ENCODE results near the gene SLC25A22. TPM values are rescaled to one million over a fixed set of nuclear protein-coding genes. Genes with fewer than 3 reads are reported as not detected.
A peak's percentile ranks its signal among the peaks of the same experiment; 100 is the strongest.

The SLC25A22 gene
- polyA plus RNA-seq, 1 experiment = 25.5 TPM

DNA sequence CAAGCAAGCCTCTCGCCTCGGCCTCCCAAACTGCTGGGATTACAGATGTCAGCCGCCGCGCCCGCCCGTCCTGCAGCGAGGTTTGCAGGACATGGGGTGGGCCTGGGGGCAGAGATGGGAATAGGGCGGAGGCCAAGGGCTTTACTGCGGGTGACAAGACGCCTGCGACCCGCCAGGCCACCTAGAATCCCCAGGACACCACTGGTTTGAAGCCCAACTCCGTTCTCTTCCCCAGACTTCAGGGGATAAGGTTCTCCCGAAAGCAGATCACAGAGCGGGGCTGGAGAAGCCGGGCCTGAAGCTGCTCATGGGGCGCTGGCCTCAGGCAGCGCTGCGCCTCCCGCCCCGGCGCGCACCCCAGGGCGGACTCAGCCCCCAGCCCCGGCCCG, 43.9 kb upstream of the SLC25A22 start:
- no peak for DNase-seq (ENCODE audit: low read depth)
- Histone ChIP-seq H3K36me3 (ENCODE audit: control insufficient read depth, insufficient read depth, low read length) (peaks cover 38% of the 10 kb centered on the region), H3K27me3 (ENCODE audit: control insufficient read depth, insufficient read depth, low read length) (no peaks in the 10 kb centered on the region), H3K4me3 (ENCODE audit: low read depth, low read length) (peak overlapping the region; percentile 96)
- ChIA-PET CTCF (interaction anchor here (1.2 kb wide), 1 partner anchor 210 kb away, joined by 3 read pairs; no protein-coding TSS in a partner anchor), POLR2A (interaction anchor here (0.7 kb wide), 1 partner anchor 38 kb away, joined by 5 read pairs; no protein-coding TSS in a partner anchor)
- TF ChIP-seq, protein P1, sequence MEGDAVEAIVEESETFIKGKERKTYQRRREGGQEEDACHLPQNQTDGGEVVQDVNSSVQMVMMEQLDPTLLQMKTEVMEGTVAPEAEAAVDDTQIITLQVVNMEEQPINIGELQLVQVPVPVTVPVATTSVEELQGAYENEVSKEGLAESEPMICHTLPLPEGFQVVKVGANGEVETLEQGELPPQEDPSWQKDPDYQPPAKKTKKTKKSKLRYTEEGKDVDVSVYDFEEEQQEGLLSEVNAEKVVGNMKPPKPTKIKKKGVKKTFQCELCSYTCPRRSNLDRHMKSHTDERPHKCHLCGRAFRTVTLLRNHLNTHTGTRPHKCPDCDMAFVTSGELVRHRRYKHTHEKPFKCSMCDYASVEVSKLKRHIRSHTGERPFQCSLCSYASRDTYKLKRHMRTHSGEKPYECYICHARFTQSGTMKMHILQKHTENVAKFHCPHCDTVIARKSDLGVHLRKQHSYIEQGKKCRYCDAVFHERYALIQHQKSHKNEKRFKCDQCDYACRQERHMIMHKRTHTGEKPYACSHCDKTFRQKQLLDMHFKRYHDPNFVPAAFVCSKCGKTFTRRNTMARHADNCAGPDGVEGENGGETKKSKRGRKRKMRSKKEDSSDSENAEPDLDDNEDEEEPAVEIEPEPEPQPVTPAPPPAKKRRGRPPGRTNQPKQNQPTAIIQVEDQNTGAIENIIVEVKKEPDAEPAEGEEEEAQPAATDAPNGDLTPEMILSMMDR (IDR thresholded peaks at IDR 0.05; ENCODE audit: insufficient read depth, low read depth, low read length) = no peak

DNA sequence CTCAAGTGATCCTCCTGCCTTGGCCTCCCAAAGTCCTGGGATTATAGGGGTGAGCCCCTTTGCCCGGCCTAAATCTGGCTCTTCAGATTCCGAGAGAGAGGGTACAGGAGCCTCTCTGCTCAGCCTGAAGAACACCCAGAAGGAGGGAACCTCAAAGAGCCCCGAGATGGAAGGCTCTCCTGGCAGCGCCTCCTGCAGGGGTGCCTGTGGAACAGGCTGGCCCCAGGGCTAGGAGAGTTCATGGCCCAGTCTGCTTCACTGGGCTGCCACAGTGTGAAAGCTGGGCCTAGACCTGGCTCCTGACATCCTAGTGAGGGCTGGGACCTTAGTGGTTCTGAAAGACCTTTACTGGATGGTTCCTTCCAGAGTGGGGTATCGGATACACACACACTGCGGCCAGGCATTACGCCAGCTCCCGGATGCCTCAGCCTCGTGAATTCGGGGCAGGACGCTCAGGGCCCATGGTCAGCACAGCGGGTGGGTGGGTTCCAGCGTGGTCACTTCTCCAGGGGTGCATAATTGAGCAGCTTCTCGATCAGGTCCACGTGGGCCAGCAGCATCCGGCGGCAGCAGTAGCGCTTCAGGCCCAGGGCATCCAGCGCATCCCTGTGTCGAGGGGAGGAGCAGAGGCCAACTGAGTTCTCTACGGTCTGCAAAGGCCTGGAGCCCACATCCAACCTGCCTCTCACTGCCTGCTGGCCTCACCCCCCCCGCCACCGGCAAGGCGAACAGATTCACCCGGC, 42.0 kb upstream of the SLC25A22 start:
- Histone ChIP-seq H3K36me3 (ENCODE audit: control insufficient read depth, insufficient read depth, low read length) (peaks cover 46% of the 10 kb centered on the region), H3K27me3 (ENCODE audit: control insufficient read depth, insufficient read depth, low read length) (no peaks in the 10 kb centered on the region), H3K4me3 (ENCODE audit: low read depth, low read length) (0 out of 2 replicates have a peak overlapping the region, but pooled peaks have one; percentile 3)
- CTCF ChIA-PET = interaction anchor here (0.6 to 1.8 kb wide), 5 partner anchors 10 to 58 kb away, joined by 3 to 8 read pairs (median 3); no protein-coding TSS in a partner anchor
- no peak for DNase-seq (ENCODE audit: low read depth)
- POLR2A ChIA-PET = interaction anchor here (0.7 kb wide), 1 partner anchor 44 kb away, joined by 3 read pairs; no protein-coding TSS in a partner anchor
- TF ChIP-seq, protein P1 (IDR thresholded peaks at IDR 0.05; ENCODE audit: insufficient read depth, low read depth, low read length) = peak; percentile 47

DNA sequence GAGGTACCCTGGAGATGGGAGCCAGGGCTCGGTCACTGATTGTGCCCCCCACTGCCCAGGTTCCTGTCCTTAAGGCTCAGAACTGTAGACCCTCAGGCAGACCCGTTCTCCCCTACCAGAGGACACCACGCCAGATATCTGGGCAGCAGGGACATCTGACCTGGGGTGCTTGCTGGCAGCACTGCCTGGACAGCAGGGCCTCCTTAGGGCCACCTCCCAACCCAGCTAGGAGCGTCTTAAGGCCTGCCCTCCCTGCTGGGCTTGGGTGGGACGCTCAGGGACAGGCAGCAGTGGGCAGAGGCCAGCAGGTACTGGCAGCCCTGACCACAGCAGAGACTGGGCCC, 41.2 kb upstream of the SLC25A22 start:
- no peak for DNase-seq (ENCODE audit: low read depth)
- CTCF ChIA-PET = interaction anchor here (0.7 to 1.3 kb wide), 2 partner anchors 20 to 59 kb away, joined by 3 read pairs; no protein-coding TSS in a partner anchor
- Histone ChIP-seq H3K36me3 (ENCODE audit: control insufficient read depth, insufficient read depth, low read length) (peaks cover 46% of the 10 kb centered on the region), H3K4me3 (ENCODE audit: low read depth, low read length) (no peak overlapping the region), H3K27me3 (ENCODE audit: control insufficient read depth, insufficient read depth, low read length) (no peaks in the 10 kb centered on the region)
- POLR2A ChIA-PET = no interaction called here
- TF ChIP-seq, protein P1 (IDR thresholded peaks at IDR 0.05; ENCODE audit: insufficient read depth, low read depth, low read length) = no peak

DNA sequence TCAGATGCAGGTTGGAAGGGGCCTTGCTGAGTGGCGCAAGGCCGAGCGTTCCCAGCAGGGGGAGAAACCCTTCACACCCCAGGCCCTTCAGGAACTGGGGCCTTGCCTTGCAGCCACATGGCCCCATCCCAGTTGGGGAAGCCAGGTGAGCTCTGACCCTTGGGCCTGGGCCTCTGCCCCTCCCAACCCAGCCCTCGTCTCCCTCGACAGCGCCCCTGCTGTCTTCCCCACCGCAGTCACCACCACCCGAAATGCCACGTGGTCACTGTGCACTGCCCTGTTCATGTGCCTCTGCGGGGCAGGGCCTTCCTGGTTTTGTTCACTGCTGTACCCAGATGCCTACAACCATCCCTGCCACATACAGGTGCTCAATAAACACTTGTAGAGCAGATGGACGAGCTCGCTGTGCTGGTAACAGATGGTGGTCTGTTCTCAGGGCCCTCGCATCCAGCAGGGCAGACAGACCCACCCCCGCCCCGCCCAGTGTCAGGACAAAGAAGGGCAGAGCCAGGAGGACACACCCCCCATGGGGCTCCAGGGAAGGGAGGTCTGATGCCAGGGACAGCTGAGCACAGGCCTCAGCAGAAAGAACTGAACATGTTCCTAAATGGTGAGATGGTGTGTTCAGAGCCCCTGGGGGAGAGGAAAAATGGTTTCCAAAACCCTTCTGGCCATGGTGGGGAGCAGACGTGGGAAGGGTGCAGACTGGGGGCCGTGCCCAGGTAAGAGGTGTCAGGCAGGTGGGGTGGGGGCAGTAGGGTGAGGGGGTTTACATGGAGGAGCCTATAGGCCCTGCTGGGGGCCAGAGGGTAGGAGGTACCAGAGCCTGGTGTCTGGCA, 40.6 kb upstream of the SLC25A22 start:
- Histone ChIP-seq H3K27me3 (ENCODE audit: control insufficient read depth, insufficient read depth, low read length) (no peaks in the 10 kb centered on the region), H3K4me3 (ENCODE audit: low read depth, low read length) (no peak overlapping the region), H3K36me3 (ENCODE audit: control insufficient read depth, insufficient read depth, low read length) (peaks cover 46% of the 10 kb centered on the region)
- POLR2A ChIA-PET = no interaction called here
- TF ChIP-seq, protein P1 (IDR thresholded peaks at IDR 0.05; ENCODE audit: insufficient read depth, low read depth, low read length) = peak; percentile 31
- DNase-seq (ENCODE audit: low read depth) = no peak
- CTCF ChIA-PET = interaction anchor here (0.7 to 1.3 kb wide), 3 partner anchors 9 to 60 kb away, joined by 3 read pairs; no protein-coding TSS in a partner anchor

DNA sequence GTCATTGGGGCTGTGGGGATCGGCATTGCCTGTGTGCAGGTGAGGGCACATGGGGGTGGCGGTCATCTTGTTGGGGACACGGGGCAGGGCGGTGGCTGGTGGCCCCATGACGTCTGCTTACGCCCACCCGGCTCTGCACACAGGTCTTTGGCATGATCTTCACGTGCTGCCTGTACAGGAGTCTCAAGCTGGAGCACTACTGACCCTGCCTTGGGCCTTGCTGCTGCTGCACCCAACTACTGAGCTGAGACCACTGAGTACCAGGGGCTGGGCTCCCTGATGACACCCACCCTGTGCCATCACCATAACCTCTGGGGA, 39.9 kb upstream of the SLC25A22 start:
- ChIA-PET CTCF (interaction anchor here (1.3 kb wide), 1 partner anchor 9 kb away, joined by 3 read pairs; no protein-coding TSS in a partner anchor), POLR2A (no interaction called here)
- DNase-seq (ENCODE audit: low read depth) = no peak
- no peaks in the 10 kb centered on the region for H3K27me3 ChIP-seq (ENCODE audit: control insufficient read depth, insufficient read depth, low read length)
- no peak overlapping the region for H3K4me3 ChIP-seq (ENCODE audit: low read depth, low read length)
- TF ChIP-seq, protein P1 (IDR thresholded peaks at IDR 0.05; ENCODE audit: insufficient read depth, low read depth, low read length) = no peak
- H3K36me3 ChIP-seq (ENCODE audit: control insufficient read depth, insufficient read depth, low read length) = peaks cover 46% of the 10 kb centered on the region

Data from BJ (cell line).